ENCODE measurements around the gene ANGPTL7.
"Not testable (repeated sequence)": the region's sequence is repeated elsewhere in the genome, so short reads cannot be mapped to it uniquely, and the experiment has no call there.

Gene ANGPTL7

GRCh38 chr1:11162752-11163151, 26.4 kb upstream of the ANGPTL7 start:
- in situ Hi-C loops (cut with HindIII; ENCODE audit: low pct_ligation_motif_present, low pct_unique_long_range_greater_than_20kb, low sequenced_read_pairs); DNase-seq: not testable (repeated sequence)

- DNase-seq; in situ Hi-C loops (cut with HindIII; ENCODE audit: low pct_ligation_motif_present, low pct_unique_long_range_greater_than_20kb, low sequenced_read_pairs): not testable (repeated sequence)
These were observed 22.4 kb upstream of the ANGPTL7 start for GRCh38 chr1:11166744-11167143.

GRCh38 chr1:11168731-11169130, 20.4 kb upstream of the ANGPTL7 start:
- DNase-seq, result no peak
- in situ Hi-C loops (cut with HindIII; ENCODE audit: low pct_ligation_motif_present, low pct_unique_long_range_greater_than_20kb, low sequenced_read_pairs), result no loop called here

GRCh38 chr1:11169202-11169601, 20.0 kb upstream of the ANGPTL7 start:
- DNase-seq, result no peak
- in situ Hi-C loops (cut with HindIII; ENCODE audit: low pct_ligation_motif_present, low pct_unique_long_range_greater_than_20kb, low sequenced_read_pairs), result no loop called here

DNA sequence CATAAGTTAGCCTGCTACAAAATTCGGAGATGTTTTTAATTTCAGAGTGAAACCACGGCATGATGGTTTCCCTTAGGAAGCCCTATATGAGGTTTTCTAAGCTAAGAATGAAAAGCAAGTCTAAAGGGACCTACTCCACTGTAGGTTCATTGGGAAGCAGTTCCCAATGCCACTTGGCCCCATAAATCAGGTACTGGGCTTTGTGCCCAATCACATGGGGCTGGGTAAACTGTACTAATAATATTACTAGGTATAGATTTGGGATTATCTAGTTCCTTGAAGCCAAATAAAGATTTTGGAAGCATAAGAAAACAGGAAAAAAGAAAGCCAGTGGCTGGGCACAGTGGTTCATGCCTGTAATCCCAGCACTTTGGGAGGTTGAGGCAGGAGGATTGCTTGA, 19.1 kb upstream of the ANGPTL7 start:
- in situ Hi-C loops (cut with HindIII; ENCODE audit: low pct_ligation_motif_present, low pct_unique_long_range_greater_than_20kb, low sequenced_read_pairs), result no loop called here

DNA sequence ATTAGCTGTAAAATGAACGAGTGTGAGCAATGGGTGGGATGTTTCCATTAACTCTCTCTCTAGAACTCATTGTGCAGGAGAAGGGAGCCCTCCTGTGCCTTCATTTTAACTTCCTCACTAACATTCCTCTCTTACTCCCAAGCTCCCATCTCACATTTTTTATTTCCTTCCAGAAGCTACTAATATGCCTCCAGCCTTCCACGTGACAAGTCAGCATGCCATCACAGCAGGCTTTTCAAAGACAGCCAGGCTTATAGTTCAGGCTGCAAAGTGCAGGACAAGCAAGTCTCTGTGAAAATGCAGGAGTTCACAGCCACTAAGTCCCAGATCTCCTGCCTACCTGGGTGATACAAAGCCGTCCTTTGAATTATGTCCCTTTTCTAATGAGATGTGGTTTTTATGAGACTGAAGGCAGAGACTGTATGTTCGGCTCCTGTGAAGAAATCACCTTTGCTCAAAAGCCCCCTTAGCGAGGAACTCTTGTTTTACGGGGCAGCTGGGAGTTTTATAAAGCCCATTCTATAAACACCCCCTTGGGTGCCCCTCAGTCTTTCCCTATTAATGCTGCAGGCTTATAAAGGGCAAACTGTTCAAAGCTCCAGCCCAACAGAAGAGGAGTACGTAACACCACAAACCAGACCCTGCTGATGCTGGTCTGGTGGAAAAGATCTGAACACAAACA, 14.8 kb upstream of the ANGPTL7 start:
- no peak for DNase-seq
- in situ Hi-C loops (cut with HindIII; ENCODE audit: low pct_ligation_motif_present, low pct_unique_long_range_greater_than_20kb, low sequenced_read_pairs), result no loop called here

More for the DNA sequence above, 19.1 kb upstream of the ANGPTL7 start:
- DNase-seq, result no peak

DNA sequence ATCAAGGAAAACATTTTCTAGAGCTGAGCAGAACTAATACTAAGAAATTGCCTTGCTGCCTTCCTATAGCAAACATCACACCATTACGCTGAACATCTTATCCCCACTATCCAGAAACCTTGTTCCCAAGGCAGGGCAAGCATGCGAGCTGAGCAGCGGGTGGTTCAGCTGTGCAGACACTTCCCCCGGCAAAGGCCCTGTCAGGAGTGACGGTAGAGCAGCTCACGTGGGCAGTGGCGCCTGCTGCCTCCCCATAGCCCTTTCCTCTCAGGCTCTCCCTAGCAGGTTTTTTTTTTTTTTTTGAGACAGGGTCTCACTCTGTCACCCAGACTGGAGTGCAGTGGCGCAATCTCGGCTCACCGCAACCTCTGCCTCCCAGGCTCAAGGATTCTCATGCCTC, 13.7 kb upstream of the ANGPTL7 start:
- in situ Hi-C loops (cut with HindIII; ENCODE audit: low pct_ligation_motif_present, low pct_unique_long_range_greater_than_20kb, low sequenced_read_pairs), result no loop called here
- no peak for DNase-seq

DNA sequence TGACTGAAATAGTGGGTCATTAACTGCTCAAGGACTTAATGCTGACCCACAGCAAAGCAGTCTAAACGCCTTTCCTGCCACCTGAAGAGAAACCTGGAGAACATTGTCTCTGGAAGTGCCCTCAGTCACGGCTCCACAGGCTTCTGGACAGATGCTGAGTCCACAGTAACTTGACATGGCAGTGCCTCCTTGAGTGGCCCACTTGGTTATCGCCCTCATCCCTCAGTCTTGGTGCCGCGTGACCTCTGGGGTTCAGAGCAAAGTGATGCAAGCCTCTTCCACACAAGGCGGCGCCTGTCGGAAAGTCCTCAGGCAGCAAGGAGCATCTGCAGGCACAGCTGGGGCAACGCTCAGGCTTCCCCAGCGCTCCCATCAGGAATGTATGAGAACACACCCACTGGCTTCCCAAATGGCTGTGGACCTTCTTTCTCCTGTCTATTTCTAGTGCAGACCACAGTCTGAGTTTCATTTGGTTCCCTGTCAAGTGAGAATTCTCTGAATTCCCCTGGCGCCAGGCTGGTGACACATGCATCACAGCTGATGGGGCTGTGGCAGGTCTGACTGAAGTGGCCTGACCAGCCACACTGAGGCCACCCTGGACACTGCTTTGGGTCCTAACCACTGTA, 13.0 kb upstream of the ANGPTL7 start:
- DNase-seq, result peak; percentile 13
- in situ Hi-C loops (cut with HindIII; ENCODE audit: low pct_ligation_motif_present, low pct_unique_long_range_greater_than_20kb, low sequenced_read_pairs), result no loop called here

DNA sequence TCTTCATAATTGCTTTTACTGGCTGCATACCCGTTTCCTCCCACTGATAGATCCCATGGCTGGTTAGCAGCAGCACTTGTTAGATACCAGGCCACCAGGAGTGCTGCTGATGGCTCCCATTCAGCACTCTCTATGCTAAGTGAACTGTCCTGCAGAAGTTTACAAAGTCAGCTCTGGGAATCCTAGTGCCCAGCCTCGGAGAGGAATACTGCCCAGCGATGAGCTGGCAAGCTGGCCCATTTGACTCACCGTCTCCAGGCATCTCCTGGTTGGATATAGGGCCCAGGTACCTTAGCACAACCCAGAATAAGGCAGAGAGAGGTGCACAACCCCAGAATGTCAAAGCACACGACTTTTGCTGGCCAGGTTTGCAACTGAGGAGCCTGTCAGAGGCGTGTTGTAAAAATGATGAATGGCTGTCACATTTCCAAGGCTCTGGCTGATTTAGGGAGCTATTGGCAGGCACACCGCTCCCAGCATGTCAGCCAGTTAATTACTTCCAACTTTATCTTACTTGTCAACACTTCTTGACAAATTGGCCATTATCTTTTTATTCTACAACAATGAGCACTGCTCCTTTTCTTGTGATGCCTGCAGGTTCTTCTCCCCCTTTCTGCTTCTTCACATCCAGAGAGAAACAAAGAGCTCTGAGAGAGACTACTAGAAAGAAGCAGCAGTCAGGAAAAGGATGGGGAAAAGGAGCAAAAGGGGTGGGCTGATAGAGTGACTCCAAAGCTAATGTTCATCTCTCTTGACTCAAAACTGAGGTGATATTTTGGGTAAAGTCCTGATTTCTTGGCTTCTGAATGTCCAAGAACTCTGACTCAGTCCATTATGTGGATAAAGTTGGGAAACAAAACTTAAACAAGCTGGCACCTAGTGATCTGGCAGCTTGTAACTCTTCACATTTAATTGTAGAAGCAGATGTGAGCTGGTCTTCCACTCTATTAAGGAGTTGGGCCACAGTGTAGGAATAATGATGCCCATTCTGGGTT, 10.8 kb upstream of the ANGPTL7 start:
- in situ Hi-C loops (cut with HindIII; ENCODE audit: low pct_ligation_motif_present, low pct_unique_long_range_greater_than_20kb, low sequenced_read_pairs), result no loop called here

DNA sequence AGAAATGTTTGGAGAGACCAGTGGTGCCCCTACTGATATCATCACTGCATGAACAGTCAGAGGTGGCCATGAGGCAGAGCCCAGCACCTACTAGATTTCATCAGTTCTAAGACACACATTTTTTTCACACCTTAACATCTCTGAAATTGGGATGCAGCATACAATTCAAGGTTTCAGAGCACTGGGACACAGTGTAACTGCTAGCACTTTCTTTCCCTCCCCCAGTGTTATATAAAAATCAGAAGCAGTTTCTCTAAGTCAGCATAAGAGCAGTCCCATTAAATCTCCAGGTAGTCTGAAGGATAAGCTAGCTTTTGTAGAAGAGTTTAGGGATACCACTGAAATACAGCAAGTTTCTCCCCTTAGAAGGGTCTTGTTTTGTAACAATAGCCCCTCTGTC, 10.0 kb upstream of the ANGPTL7 start:
- no peak for DNase-seq
- in situ Hi-C loops (cut with HindIII; ENCODE audit: low pct_ligation_motif_present, low pct_unique_long_range_greater_than_20kb, low sequenced_read_pairs), result no loop called here

More for the DNA sequence above, 10.8 kb upstream of the ANGPTL7 start:
- no peak for DNase-seq

GRCh38 chr1:11179749-11180148, 9.4 kb upstream of the ANGPTL7 start:
- DNase-seq; in situ Hi-C loops (cut with HindIII; ENCODE audit: low pct_ligation_motif_present, low pct_unique_long_range_greater_than_20kb, low sequenced_read_pairs): not testable (repeated sequence)

DNA sequence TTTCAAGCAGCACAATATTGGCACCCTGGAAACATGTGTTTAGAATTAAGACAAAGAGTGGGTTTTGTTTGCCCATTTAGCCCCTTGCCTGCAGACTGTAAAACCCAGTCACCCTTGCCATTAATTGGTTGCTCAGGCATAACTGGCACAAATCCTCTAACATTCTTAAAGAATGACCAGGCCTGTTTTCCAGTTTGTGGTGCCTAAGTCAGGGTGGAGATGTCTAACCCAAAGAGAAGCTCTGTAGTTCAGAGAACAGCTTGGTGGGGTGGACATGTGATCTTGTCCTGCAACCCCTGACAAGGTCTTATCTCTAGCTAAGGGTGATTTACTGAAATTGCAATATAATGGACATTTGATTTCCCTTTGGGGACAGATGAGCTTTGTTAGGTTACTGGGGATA, 8.8 kb upstream of the ANGPTL7 start:
- in situ Hi-C loops (cut with HindIII; ENCODE audit: low pct_ligation_motif_present, low pct_unique_long_range_greater_than_20kb, low sequenced_read_pairs), result no loop called here

GRCh38 chr1:11182884-11183283, 6.3 kb upstream of the ANGPTL7 start:
- no peak for DNase-seq
- in situ Hi-C loops (cut with HindIII; ENCODE audit: low pct_ligation_motif_present, low pct_unique_long_range_greater_than_20kb, low sequenced_read_pairs), result no loop called here

More for the DNA sequence above, 8.8 kb upstream of the ANGPTL7 start:
- peak; percentile 85 for DNase-seq

DNA sequence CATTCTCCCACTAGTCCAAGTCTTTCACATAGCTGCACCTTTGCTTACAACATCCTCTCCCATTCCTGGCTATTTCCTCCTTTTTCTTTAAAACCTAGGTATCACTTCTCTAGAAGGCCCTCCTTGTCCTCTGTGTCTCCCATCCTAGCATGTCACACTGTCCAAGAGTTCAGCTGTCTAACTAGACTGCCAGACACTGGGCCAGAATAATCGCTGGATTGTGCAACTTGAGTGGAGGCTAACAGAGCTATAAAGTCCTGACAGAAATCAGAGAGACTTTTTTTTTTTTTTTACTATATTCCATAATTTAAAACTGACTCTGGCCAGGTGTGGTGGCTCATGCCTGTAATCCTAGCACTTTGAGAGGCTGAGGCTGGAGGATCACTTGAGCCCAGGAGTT, 4.2 kb upstream of the ANGPTL7 start:
- DNase-seq, result no peak
- in situ Hi-C loops (cut with HindIII; ENCODE audit: low pct_ligation_motif_present, low pct_unique_long_range_greater_than_20kb, low sequenced_read_pairs), result no loop called here

GRCh38 chr1:11187000-11187399, 2.2 kb upstream of the ANGPTL7 start:
- in situ Hi-C loops (cut with HindIII; ENCODE audit: low pct_ligation_motif_present, low pct_unique_long_range_greater_than_20kb, low sequenced_read_pairs), result no loop called here

DNA sequence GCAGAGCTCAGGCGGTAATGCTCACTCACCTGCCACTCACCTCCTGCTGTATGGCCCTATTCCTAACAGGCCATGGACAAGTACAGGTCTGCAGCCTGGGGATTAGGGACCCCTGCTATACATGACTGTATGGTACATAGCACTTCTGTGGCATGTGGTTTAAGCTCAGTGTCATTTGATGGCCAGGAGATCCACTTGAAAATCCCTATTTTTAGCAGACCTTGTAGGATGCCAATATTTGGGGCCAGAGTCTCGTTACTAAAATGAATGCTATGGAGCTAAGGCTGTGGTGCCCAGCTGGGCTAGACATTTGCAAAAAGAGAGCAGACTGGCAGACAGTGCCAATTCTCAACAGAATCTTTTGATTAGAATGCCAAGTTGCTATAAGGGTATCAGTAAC, 1.7 kb upstream of the ANGPTL7 start:
- in situ Hi-C loops (cut with HindIII; ENCODE audit: low pct_ligation_motif_present, low pct_unique_long_range_greater_than_20kb, low sequenced_read_pairs), result no loop called here
- DNase-seq, result no peak

More at GRCh38 chr1:11187000-11187399, 2.2 kb upstream of the ANGPTL7 start:
- no peak for DNase-seq

GRCh38 chr1:11187931-11188330, 1.2 kb upstream of the ANGPTL7 start:
- in situ Hi-C loops (cut with HindIII; ENCODE audit: low pct_ligation_motif_present, low pct_unique_long_range_greater_than_20kb, low sequenced_read_pairs), result no loop called here

DNA sequence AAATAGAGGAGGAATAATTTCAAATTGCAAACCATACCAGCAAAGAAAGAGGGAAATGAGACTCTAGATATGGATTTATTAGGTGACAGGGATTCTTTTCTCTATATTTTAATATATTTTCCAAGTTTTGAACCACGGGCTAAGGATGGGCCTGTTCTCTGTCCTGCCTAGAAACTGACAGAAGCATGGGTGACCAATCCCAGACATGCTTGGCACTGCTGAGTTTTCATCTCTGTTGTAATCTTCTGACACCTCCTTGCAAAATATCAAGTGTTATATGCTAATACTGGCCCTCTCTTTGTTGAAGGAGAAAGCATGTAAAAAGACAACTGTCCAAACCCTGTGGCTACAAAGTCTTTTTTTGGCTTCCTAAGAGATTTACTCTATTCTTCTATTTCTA, 774 bp upstream of the ANGPTL7 start:
- no peak for DNase-seq

More at GRCh38 chr1:11187931-11188330, 1.2 kb upstream of the ANGPTL7 start:
- no peak for DNase-seq

DNA sequence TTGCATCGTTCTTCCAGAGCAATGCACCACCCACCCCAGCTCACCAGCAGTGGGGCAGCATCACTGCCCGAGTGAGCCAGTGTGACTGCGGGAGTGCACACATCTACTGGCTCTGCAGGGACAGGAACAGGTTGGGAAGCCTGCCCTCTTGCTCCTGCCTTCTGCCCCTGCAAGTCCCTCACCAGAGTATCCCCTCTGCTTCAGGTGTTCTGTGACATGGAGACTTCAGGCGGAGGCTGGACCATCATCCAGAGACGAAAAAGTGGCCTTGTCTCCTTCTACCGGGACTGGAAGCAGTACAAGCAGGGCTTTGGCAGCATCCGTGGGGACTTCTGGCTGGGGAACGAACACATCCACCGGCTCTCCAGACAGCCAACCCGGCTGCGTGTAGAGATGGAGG, 4.2 kb downstream of the ANGPTL7 start:
- DNase-seq, result no peak
- in situ Hi-C loops (cut with HindIII; ENCODE audit: low pct_ligation_motif_present, low pct_unique_long_range_greater_than_20kb, low sequenced_read_pairs), result no loop called here

More for the DNA sequence above, 774 bp upstream of the ANGPTL7 start:
- in situ Hi-C loops (cut with HindIII; ENCODE audit: low pct_ligation_motif_present, low pct_unique_long_range_greater_than_20kb, low sequenced_read_pairs), result no loop called here

All from ACHN (cell line).